OCI-LY7 (cell line): Measurements from ENCODE around the gene NGB. TPM values are rescaled to one million over a fixed set of nuclear protein-coding genes. Genes with fewer than 3 reads are reported as not detected.

ENCODE experiments used
- BruUV-seq: library from RNA; stranded (reverse); fragments of 400-500 nt; replicated peaks from 2 replicates; lab custom pipeline; 2021; lab: Mats Ljungman, UMichigan
- CTCF ChIA-PET: fragments of 300-600 bp; sonication (Branson Sonifier 250); formaldehyde crosslinking; loops from one replicate; lab custom pipeline; 2022; ENCODE audit warnings: antibody characterized with exemption; ENCODE audit not compliant: unreplicated experiment; lab: Charles Lee
- POLR2A ChIA-PET: fragments of 300-600 bp; sonication (Branson Sonifier 250); formaldehyde crosslinking; loops from one replicate; lab custom pipeline; 2022; ENCODE audit warnings: antibody characterized with exemption; lab: Charles Lee
- DNase-seq: peaks from one replicate; pipeline ENCODE4 v3.0.0-alpha.2; 2015; ENCODE audit warnings: low spot score
- H2AFZ ChIP-seq: fragments of 200-600 bp; sonication (generic), shearing (Covaris generic); 2 replicates; pipeline ENCODE4 v1.6.1; 2014; ENCODE audit warnings: mild to moderate bottlenecking, antibody characterized with exemption, low read length, moderate library complexity
- H3K27ac ChIP-seq: fragments of 200-600 bp; sonication (generic); 2 replicates; pipeline ENCODE4 v1.5.1; 2014; ENCODE audit warnings: mixed run types, low read depth, mild to moderate bottlenecking, moderate library complexity, low read length, inconsistent platforms; ENCODE audit not compliant: poor library complexity, severe bottlenecking
- H3K36me3 ChIP-seq: fragments of 200-600 bp; sonication (generic); 2 replicates; pipeline ENCODE4 v1.6.1; 2014; ENCODE audit warnings: mild to moderate bottlenecking, antibody characterized with exemption, low read length, moderate library complexity, mixed read lengths; ENCODE audit not compliant: insufficient read depth
- H3K4me1 ChIP-seq: fragments of 200-600 bp; sonication (generic); 2 replicates; pipeline ENCODE4 v1.5.1; 2014; ENCODE audit warnings: mild to moderate bottlenecking, low read length; ENCODE audit not compliant: insufficient read depth, poor library complexity, severe bottlenecking
- H3K4me2 ChIP-seq: fragments of 200-600 bp; sonication (generic); 2 replicates; pipeline ENCODE4 v1.6.1; 2014; ENCODE audit warnings: mild to moderate bottlenecking, low read length
- H3K4me3 ChIP-seq: fragments of 200-600 bp; sonication (generic); 2 replicates; pipeline ENCODE4 v1.5.1; 2014; ENCODE audit warnings: mild to moderate bottlenecking, low read depth, low read length; ENCODE audit not compliant: poor library complexity, severe bottlenecking
- H3K79me2 ChIP-seq: fragments of 200-600 bp; sonication (generic); 2 replicates; pipeline ENCODE4 v1.6.1; 2016; ENCODE audit warnings: low read depth, mild to moderate bottlenecking, low read length, moderate library complexity, mixed read lengths; ENCODE audit not compliant: insufficient read depth
- H3K9me2 ChIP-seq: fragments of 200-600 bp; sonication (generic); 2 replicates; pipeline ENCODE4 v1.6.1; 2016; ENCODE audit warnings: mild to moderate bottlenecking, low read length, mixed read lengths; ENCODE audit not compliant: insufficient read depth
- H3K9me3 ChIP-seq: fragments of 200-600 bp; sonication (generic); 2 replicates; pipeline ENCODE4 v1.6.1; 2014; ENCODE audit warnings: mild to moderate bottlenecking, mixed run types, low read length, mixed read lengths
- H4K20me1 ChIP-seq: fragments of 200-600 bp; sonication (generic); 2 replicates; pipeline ENCODE4 v1.6.1; 2014; ENCODE audit warnings: mild to moderate bottlenecking, antibody characterized with exemption, low read length, moderate library complexity, mixed read lengths; ENCODE audit not compliant: insufficient read depth
- EZH2phosphoT487 ChIP-seq: fragments of 200-600 bp; sonication (generic); IDR thresholded peaks from 2 replicates; pipeline ENCODE4 v1.6.1; 2018; ENCODE audit warnings: low read depth, borderline replicate concordance, mild to moderate bottlenecking, mixed run types, antibody characterized with exemption, low read length, moderate library complexity, mixed read lengths
- intact Hi-C: fragments of 100-400 bp; cut with micrococcal nuclease; formaldehyde crosslinking; loops from one replicate; pipeline ENCODE4 v1.10.0; 2022; ENCODE audit not compliant: unreplicated experiment
- total RNA-seq, 2 experiments: library from RNA; depleted of rRNA in 1 of 2; stranded (reverse); fragments of >200 nt in 1 of 2; shearing (Covaris generic) in 1 of 2; gene quantifications; 2 replicates each; pipeline ENCODE4 v1.2.3, GENCODE V29; 2014 to 2022
- TF ChIP-seq, protein P1 (sequence below): fragments of 200-600 bp; sonication (generic); conservative IDR thresholded peaks from 2 replicates; pipeline ENCODE4 v1.5.1; 2014; ENCODE audit warnings: mild to moderate bottlenecking, antibody characterized with exemption, low read length, moderate library complexity, mixed read lengths

The NGB gene
- total RNA-seq, 2 experiments from 2014 or later, result not detected

DNA sequence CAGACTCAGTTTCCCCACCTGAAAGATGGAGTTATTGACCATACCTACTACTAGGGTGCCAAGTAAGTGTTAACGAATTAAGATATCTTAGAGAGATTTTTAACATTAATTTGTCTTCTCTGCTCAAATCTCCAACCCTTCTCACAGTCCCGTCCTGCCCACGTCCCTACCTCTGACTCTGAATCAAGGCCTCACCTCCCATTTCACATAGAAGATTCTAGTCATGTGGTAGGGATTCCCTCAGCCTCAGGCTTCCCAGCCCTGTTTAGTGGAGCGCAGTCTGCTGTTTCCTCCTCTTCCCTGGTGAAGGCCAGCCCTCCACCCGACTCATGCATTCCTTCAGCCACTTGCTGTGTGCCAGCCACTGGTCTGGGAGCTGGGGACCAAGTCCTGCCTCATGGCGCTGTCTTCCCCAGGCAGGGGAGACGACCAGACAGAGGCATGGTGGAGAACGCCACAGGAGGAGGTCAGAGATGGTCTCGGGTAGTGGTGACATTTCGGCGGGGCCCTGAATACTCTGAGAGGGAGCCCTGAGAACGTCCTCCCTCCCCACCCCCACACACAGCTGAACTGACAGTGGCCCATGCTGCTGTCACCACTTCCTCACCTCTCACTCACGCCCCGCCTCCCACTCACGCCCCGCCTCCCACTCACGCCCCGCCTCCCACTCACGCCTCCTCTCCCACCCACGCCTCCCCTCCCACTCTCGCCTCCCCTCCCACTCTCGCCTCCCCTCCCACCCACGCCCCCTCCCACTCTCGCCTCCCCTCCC is 50.6 kb downstream of the NGB start:
- no peaks in the 10 kb centered on the region for H3K36me3 ChIP-seq
- POLR2A ChIA-PET, result no interaction called here
- no peaks in the 10 kb centered on the region for H3K79me2 ChIP-seq
- DNase-seq, result peak; percentile 7
- no peaks in the 10 kb centered on the region for H4K20me1 ChIP-seq
- BruUV-seq, result no TSS peak
- no peak overlapping the region for H3K4me2 ChIP-seq
- no peak overlapping the region for H3K4me3 ChIP-seq
- H3K9me3 ChIP-seq, result no peaks in the 10 kb centered on the region
- no peaks in the 10 kb centered on the region for H3K4me1 ChIP-seq
- no peak overlapping the region for H3K27ac ChIP-seq
- intact Hi-C loops, result no loop called here
- no peaks in the 10 kb centered on the region for H3K9me2 ChIP-seq
- H2AFZ ChIP-seq, result no peak overlapping the region
- no peak for TF ChIP-seq EZH2phosphoT487
- TF ChIP-seq, protein P1, sequence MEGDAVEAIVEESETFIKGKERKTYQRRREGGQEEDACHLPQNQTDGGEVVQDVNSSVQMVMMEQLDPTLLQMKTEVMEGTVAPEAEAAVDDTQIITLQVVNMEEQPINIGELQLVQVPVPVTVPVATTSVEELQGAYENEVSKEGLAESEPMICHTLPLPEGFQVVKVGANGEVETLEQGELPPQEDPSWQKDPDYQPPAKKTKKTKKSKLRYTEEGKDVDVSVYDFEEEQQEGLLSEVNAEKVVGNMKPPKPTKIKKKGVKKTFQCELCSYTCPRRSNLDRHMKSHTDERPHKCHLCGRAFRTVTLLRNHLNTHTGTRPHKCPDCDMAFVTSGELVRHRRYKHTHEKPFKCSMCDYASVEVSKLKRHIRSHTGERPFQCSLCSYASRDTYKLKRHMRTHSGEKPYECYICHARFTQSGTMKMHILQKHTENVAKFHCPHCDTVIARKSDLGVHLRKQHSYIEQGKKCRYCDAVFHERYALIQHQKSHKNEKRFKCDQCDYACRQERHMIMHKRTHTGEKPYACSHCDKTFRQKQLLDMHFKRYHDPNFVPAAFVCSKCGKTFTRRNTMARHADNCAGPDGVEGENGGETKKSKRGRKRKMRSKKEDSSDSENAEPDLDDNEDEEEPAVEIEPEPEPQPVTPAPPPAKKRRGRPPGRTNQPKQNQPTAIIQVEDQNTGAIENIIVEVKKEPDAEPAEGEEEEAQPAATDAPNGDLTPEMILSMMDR, result no peak
- CTCF ChIA-PET, result interaction anchor here (0.6 kb wide), 1 partner anchor 15 kb away, joined by 5 read pairs; no protein-coding TSS in a partner anchor

DNA sequence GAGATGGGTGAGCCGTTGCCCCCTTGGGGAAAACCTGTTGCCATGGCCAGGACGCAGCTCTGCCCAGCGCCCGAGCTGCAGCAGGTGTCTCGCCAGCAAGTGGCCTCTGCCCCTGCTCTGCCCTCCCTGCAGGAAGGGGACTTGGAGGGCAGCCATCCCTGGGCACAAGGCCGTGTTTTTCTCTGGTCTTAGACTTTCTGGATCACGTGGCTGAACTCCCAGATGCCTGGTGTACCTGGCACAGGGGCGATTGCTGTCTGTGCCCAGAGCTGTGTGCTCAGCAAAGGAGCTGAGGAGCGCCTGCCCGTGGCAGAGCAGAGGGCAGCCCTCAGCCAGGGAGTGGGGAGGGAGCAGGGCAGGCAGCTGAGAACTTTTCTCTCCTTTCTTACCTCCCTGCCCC is 51.4 kb downstream of the NGB start:
- no peaks in the 10 kb centered on the region for H4K20me1 ChIP-seq
- no peak overlapping the region for H3K4me3 ChIP-seq
- DNase-seq, result no peak
- no peaks in the 10 kb centered on the region for H3K79me2 ChIP-seq
- intact Hi-C loops, result no loop called here
- H3K9me3 ChIP-seq, result no peaks in the 10 kb centered on the region
- no peaks in the 10 kb centered on the region for H3K4me1 ChIP-seq
- POLR2A ChIA-PET, result interaction anchor here (0.7 kb wide), 1 partner anchor 10 kb away, joined by 6 read pairs; no protein-coding TSS in a partner anchor
- H3K36me3 ChIP-seq, result no peaks in the 10 kb centered on the region
- H3K4me2 ChIP-seq, result no peak overlapping the region
- no peak overlapping the region for H2AFZ ChIP-seq
- CTCF ChIA-PET, result no interaction called here
- H3K9me2 ChIP-seq, result no peaks in the 10 kb centered on the region
- no TSS peak for BruUV-seq
- no peak overlapping the region for H3K27ac ChIP-seq
- TF ChIP-seq, protein P1, result no peak
- no peak for TF ChIP-seq EZH2phosphoT487

DNA sequence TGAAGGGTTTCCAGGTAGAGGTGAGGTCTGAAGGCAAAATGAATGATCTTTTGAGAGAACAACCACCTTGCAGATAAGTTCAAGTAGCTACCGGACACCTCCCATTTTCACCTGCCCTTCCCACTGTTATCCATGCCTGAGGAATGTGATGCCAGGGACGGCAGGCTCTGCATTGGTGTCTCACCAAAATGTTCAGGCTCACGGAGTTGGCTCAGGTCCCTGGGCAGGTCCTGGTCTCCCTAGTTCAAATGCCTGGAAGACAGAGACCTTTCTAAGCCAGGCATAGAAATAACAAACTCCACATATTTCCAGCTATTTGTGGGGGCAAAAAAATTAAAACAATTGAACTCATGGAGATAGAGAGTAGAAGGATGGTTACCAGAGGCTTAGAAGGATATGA is 53.5 kb downstream of the NGB start:
- ChIA-PET CTCF (no interaction called here), POLR2A (interaction anchor here (0.6 to 0.9 kb wide), 2 partner anchors 11 to 14 kb away, joined by 3 to 5 read pairs; no protein-coding TSS in a partner anchor)
- Histone ChIP-seq H4K20me1 (no peaks in the 10 kb centered on the region), H3K4me2 (no peak overlapping the region), H3K36me3 (no peaks in the 10 kb centered on the region), H3K4me3 (no peak overlapping the region), H3K27ac (no peak overlapping the region), H3K9me3 (no peaks in the 10 kb centered on the region), H3K9me2 (no peaks in the 10 kb centered on the region), H3K4me1 (peaks cover 7% of the 10 kb centered on the region), H2AFZ (no peak overlapping the region), H3K79me2 (no peaks in the 10 kb centered on the region)
- no TSS peak for BruUV-seq
- no peak for TF ChIP-seq EZH2phosphoT487
- TF ChIP-seq, protein P1, result no peak
- intact Hi-C loops, result no loop called here
- DNase-seq, result no peak
